Osteocyte (in vitro differentiated cells): ENCODE data around the gene ACER3. TPM values are rescaled to one million over a fixed set of nuclear protein-coding genes. Genes with fewer than 3 reads are reported as not detected.

Source experiments
- DNase-seq: peaks from one replicate; pipeline ENCODE4 v3.0.0; 2021; ENCODE audit warnings: mixed read lengths; ENCODE audit not compliant: unreplicated experiment; ENCODE audit errors: extremely low spot score
- H3K27ac Mint-ChIP-seq: one replicate; pipeline ENCODE4 v1.8.0; 2021; ENCODE audit warnings: mild to moderate bottlenecking, mixed read lengths; ENCODE audit not compliant: unreplicated experiment
- H3K27me3 Mint-ChIP-seq: one replicate; pipeline ENCODE4 v1.8.0; 2021; ENCODE audit warnings: mixed read lengths; ENCODE audit not compliant: unreplicated experiment
- H3K36me3 Mint-ChIP-seq: one replicate; pipeline ENCODE4 v1.8.0; 2021; ENCODE audit warnings: mixed read lengths; ENCODE audit not compliant: unreplicated experiment
- H3K4me1 Mint-ChIP-seq: one replicate; pipeline ENCODE4 v1.8.0; 2021; ENCODE audit warnings: mixed read lengths; ENCODE audit not compliant: unreplicated experiment
- H3K4me3 Mint-ChIP-seq: one replicate; pipeline ENCODE4 v1.8.0; 2021; ENCODE audit warnings: mild to moderate bottlenecking, moderate library complexity, mixed read lengths; ENCODE audit not compliant: unreplicated experiment
- H3K9me3 Mint-ChIP-seq: one replicate; pipeline ENCODE4 v1.8.0; 2021; ENCODE audit warnings: mixed read lengths; ENCODE audit not compliant: unreplicated experiment
- total RNA-seq: library from RNA; stranded (reverse); gene quantifications from 2 replicates; pipeline ENCODE4 v1.2.1, GENCODE V29; 2021
- TF ChIP-seq, protein P1 (sequence below): fragments of 200-600 bp; sonication (generic); IDR thresholded peaks from 2 replicates; pipeline ENCODE4 v1.5.0; 2021; ENCODE audit warnings: antibody characterized with exemption, mild to moderate bottlenecking, moderate library complexity

The ACER3 gene
- total RNA-seq, 1 donor from 2014 or later = 17.4 TPM

DNA sequence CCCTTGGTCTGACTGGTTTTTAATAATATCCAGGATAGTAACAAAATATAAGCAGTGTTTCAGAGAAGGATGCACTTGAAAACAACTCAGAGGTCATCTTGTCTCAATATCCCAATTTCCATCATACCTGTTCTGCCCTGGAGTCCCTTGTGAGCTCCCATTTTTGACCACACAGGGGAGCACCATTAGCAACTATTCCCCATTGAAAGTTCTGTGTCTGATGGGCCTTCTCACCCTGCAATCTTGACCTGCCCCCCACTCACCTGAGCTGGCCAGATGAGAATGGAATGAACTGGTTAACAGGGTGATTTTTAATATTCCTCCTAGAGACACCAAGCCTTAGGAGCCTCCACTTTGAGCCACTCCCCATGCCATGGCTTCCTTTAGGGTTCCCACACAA lies 202.2 kb downstream of the ACER3 start:
- H3K9me3 Mint-ChIP-seq = no peaks in the 10 kb centered on the region
- DNase-seq = no peak
- H3K4me1 Mint-ChIP-seq = peaks cover 12% of the 10 kb centered on the region
- H3K4me3 Mint-ChIP-seq = no peak overlapping the region
- H3K36me3 Mint-ChIP-seq = no peaks in the 10 kb centered on the region
- peaks cover 20% of the 10 kb centered on the region for H3K27me3 Mint-ChIP-seq
- no peak overlapping the region for H3K27ac Mint-ChIP-seq
- TF ChIP-seq, protein P1, sequence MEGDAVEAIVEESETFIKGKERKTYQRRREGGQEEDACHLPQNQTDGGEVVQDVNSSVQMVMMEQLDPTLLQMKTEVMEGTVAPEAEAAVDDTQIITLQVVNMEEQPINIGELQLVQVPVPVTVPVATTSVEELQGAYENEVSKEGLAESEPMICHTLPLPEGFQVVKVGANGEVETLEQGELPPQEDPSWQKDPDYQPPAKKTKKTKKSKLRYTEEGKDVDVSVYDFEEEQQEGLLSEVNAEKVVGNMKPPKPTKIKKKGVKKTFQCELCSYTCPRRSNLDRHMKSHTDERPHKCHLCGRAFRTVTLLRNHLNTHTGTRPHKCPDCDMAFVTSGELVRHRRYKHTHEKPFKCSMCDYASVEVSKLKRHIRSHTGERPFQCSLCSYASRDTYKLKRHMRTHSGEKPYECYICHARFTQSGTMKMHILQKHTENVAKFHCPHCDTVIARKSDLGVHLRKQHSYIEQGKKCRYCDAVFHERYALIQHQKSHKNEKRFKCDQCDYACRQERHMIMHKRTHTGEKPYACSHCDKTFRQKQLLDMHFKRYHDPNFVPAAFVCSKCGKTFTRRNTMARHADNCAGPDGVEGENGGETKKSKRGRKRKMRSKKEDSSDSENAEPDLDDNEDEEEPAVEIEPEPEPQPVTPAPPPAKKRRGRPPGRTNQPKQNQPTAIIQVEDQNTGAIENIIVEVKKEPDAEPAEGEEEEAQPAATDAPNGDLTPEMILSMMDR = no peak

DNA sequence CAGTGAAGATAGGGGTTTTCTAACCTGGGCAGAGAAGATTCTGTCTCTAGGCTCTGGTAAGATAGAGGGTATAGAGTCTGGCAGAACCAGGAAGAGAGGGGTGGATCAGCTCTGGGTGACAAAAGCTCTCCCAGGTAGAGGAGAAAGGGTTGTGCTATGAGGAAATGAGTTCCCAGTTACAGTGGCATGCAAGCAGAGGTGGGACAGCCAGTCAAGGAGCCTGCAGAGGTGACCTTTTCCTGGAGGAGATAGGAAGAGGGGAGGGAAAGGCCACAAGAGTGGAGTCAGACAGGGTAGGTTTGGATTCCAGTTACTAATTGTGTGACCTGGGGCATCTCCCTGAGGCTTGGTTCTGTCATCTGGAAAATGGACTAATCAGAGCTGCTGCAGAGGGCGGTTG lies 202.7 kb downstream of the ACER3 start:
- Mint-ChIP-seq H3K4me3 (no peak overlapping the region), H3K4me1 (peaks cover 14% of the 10 kb centered on the region), H3K9me3 (no peaks in the 10 kb centered on the region), H3K36me3 (no peaks in the 10 kb centered on the region), H3K27me3 (peaks cover 20% of the 10 kb centered on the region), H3K27ac (no peak overlapping the region)
- TF ChIP-seq, protein P1 = no peak
- no peak for DNase-seq

DNA sequence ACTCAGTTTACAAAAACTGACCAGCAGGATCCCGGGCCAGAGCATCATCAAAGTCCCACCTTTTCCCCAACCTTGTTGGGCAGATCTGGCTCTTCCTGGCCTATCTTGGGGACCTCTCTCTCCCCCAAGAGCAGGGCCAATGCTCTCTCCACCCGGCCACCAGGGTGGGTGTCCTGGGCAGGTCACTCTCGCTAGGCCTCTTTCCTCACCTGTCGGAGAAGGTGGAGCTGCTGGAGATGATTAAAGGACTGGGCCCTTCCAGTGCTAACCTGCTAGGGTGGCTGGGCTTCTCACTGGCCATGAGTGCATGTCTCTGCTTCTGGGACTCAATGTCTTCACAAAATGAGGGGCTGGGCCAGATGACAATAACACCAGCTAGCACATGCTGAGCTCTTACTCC lies 203.1 kb downstream of the ACER3 start:
- H3K4me3 Mint-ChIP-seq = no peak overlapping the region
- TF ChIP-seq, protein P1 = no peak
- DNase-seq = no peak
- H3K36me3 Mint-ChIP-seq = no peaks in the 10 kb centered on the region
- H3K9me3 Mint-ChIP-seq = no peaks in the 10 kb centered on the region
- H3K27ac Mint-ChIP-seq = no peak overlapping the region
- peaks cover 16% of the 10 kb centered on the region for H3K4me1 Mint-ChIP-seq
- H3K27me3 Mint-ChIP-seq = peaks cover 19% of the 10 kb centered on the region

DNA sequence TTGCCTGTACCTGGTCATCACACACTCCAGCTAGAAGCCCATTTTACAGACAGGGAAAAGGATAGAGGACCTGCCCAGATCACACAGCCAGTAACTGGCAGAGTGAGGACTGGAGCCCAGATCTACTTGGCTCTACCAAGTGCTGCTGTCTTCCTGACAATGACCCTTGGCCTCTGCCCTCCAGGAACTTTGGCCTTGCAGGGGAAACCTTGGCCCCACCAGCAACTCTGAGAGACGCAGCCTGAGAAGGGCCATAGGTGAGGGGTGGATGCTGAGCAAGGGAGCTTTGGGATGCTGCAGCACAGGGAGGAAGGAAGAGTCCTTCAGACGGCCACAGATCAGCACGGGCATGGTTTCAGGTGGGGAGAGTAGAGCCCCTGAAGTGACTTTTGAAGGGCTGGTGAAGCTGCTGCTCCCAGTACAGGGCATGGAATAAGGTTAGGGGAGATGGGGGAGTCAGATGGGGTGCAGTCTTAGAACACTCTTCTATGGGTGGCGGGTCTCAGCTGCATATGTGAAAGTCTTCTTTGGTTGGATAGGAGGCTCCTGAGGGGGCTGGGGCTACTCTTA lies 204.0 kb downstream of the ACER3 start:
- no peak overlapping the region for H3K27ac Mint-ChIP-seq
- H3K4me3 Mint-ChIP-seq = no peak overlapping the region
- peaks cover 14% of the 10 kb centered on the region for H3K27me3 Mint-ChIP-seq
- DNase-seq = no peak
- H3K4me1 Mint-ChIP-seq = peaks cover 18% of the 10 kb centered on the region
- no peaks in the 10 kb centered on the region for H3K9me3 Mint-ChIP-seq
- TF ChIP-seq, protein P1 = no peak
- H3K36me3 Mint-ChIP-seq = no peaks in the 10 kb centered on the region

DNA sequence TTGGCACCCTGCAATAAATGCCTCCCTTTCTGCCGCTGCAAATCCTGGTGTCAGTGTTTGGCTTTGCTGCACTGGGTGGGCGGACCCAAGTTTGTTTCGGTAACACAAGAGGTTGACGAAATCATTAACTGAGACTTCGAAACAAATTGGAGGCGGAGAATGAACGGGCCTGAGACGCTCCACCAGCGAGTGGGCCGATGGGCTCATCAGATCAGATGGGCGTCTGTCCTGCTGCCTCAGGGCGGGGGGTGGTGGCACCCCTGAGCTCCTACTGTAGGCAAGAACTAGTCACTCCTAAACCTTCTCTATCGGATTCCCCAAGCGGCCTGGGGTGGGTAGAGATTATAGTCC lies 205.1 kb downstream of the ACER3 start:
- peak overlapping the region; percentile 74 for H3K4me3 Mint-ChIP-seq
- TF ChIP-seq, protein P1 = no peak
- peaks cover 22% of the 10 kb centered on the region for H3K4me1 Mint-ChIP-seq
- H3K9me3 Mint-ChIP-seq = no peaks in the 10 kb centered on the region
- H3K36me3 Mint-ChIP-seq = no peaks in the 10 kb centered on the region
- H3K27ac Mint-ChIP-seq = peak overlapping the region; percentile 87
- H3K27me3 Mint-ChIP-seq = peaks cover 3% of the 10 kb centered on the region
- no peak for DNase-seq
